Small intestine (tissue), 7 donors: Measurements from ENCODE around the gene GABRG3. TPM values are rescaled to one million over a fixed set of nuclear protein-coding genes. Genes with fewer than 3 reads are reported as not detected.

Experiments
- DNase-seq, 2 donors: peaks; one replicate each; pipeline versions ENCODE4 v3.0.0 to v3.0.0-alpha.2; 2013
- FAIRE-seq: peaks from 2 replicates; lab custom pipeline; 2012; peaks lifted over from hg19 to GRCh38; lab: Jason Lieb, UNC
- H3K27ac ChIP-seq, 3 donors: one replicate each; pipeline ENCODE4 v1.5.1; 2013; ENCODE audit warnings: low read length in 2 of 3, mild to moderate bottlenecking in 2 of 3, control low read depth in 1 of 3, inconsistent platforms in 1 of 3, low read depth in 1 of 3, moderate library complexity in 1 of 3
- H3K27me3 ChIP-seq, 3 donors: one replicate each; pipeline ENCODE4 v1.6.1; 2013; ENCODE audit warnings: low read length in 3 of 3, inconsistent platforms in 1 of 3; ENCODE audit not compliant: control insufficient read depth in 3 of 3, insufficient read depth in 3 of 3
- H3K36me3 ChIP-seq, 3 donors: one replicate each; pipeline ENCODE4 v1.6.1; 2013; ENCODE audit warnings: low read length in 3 of 3, inconsistent platforms in 1 of 3, low read depth in 1 of 3, mild to moderate bottlenecking in 1 of 3, moderate library complexity in 1 of 3; ENCODE audit not compliant: control insufficient read depth in 3 of 3, insufficient read depth in 2 of 3
- H3K4me1 ChIP-seq, 3 donors: one replicate each; pipeline ENCODE4 v1.6.1; 2013; ENCODE audit warnings: low read length in 2 of 3, inconsistent platforms in 1 of 3, low read depth in 1 of 3, mild to moderate bottlenecking in 1 of 3, moderate library complexity in 1 of 3; ENCODE audit not compliant: control insufficient read depth in 3 of 3, insufficient read depth in 2 of 3
- H3K4me3 ChIP-seq, 3 donors: one replicate each; pipeline ENCODE4 v1.5.1; 2013; ENCODE audit warnings: low read length in 3 of 3, control low read depth in 1 of 3, inconsistent platforms in 1 of 3, low read depth in 1 of 3, mild to moderate bottlenecking in 1 of 3, moderate library complexity in 1 of 3
- H3K9me3 ChIP-seq, 2 donors: one replicate each; pipeline ENCODE4 v1.6.1; 2013; ENCODE audit warnings: low read depth in 1 of 2, low read length in 1 of 2; ENCODE audit not compliant: control insufficient read depth in 2 of 2, insufficient read depth in 1 of 2
- WGBS, 3 donors: extraction: QIAGEN DNeasy Blood & Tissue Kit; methylation state at CpG; one replicate each; pipeline ENCODE4 v1.1.7; 2013; 5-methylcytosine and 5-hydroxymethylcytosine counted together
- polyA plus RNA-seq, 4 donors: library from polyadenylated mRNA; stranded (reverse) in 3 of 4; unstranded in 1 of 4; fragments of 200-250 nt in 3 of 4; fragments of 120-200 nt in 1 of 4; gene quantifications; one replicate each; pipeline versions ENCODE4 v1.2.1 to v1.2.3, GENCODE V29; 2013
- donor health status: healthy with polysubstance abuse.
- donor health status: control.
- donor health status: control.
- donor health status: Bipolar disorder and iron deficiency.
- donor health status: healthy.

GABRG3 gene
- polyA plus RNA-seq, 4 donors, result 0.41 TPM; not detected in 3

DNA sequence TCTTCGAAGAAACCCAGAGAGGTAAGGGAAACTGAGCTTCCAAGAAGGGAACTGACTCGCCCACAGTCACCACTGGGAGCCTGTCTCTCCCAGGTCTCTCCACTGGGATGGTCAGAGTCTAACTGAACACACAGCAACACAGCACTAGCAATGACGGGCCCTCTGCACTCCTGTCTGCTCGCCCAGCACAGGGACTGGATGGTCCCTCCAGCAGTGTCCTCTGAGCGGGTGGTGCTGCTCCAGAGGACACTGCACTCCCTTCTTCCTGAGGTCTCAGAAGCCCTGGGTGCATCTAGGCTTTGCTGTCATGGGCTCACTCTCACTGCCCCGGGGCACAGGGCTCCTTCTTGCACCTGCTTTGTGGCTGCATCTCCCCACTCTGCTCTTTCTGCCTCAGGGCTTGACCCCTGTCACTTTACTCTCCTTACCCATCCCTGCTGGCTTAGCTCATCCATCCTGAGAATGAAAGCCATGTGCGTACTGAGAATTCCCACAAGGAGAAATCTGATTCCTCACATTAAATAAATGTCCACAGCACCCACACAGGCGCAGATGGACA, 356.6 kb downstream of the GABRG3 start:
- WGBS, 3 donors, result 63 to 70% (median 68%) methylated on average over 8 of the region's 8 CpGs
- Histone ChIP-seq H3K4me1 (no peaks in the 10 kb centered on the region), H3K27me3 (no peaks in the 10 kb centered on the region), H3K9me3 (peaks cover 3 to 4% of the 10 kb centered on the region in 2 donors), H3K4me3 (no peak overlapping the region), H3K36me3 (no peaks in the 10 kb centered on the region), H3K27ac (no peak overlapping the region)
- DNase-seq (no peak), FAIRE-seq (no peak)

DNA sequence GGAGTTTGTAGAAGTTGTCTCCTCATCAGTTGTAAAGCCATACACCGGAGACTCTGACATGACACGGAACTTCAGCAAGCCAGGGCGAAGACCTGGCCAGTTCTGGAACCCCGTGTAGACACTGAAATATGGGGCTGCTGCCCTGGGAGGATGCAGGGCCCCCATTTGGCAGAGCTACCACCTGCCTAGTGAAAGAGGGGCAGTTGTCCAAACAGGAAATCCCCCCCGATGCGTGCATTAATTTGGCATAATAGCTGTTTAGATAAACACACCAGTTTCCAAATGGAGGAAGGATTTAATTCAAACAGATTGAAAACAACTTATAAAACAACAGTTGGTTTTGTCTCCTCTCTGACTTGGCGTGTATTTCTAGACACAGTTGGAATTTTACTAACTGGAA, 357.2 kb downstream of the GABRG3 start:
- WGBS, 3 donors, result 62 to 85% (median 79%) methylated on average over 7 of the region's 7 CpGs
- H3K27me3 ChIP-seq, result no peaks in the 10 kb centered on the region
- H3K9me3 ChIP-seq, result peaks cover 3 to 4% of the 10 kb centered on the region in 2 donors
- H3K27ac ChIP-seq, result no peak overlapping the region
- no peaks in the 10 kb centered on the region for H3K4me1 ChIP-seq
- no peak for DNase-seq
- no peak overlapping the region for H3K4me3 ChIP-seq
- FAIRE-seq, result no peak
- no peaks in the 10 kb centered on the region for H3K36me3 ChIP-seq

- no peak for FAIRE-seq
- 60 to 92% (median 86%) methylated on average over 13 of the region's 13 CpGs for WGBS, 3 donors
- no peaks in the 10 kb centered on the region for H3K36me3 ChIP-seq
- peaks cover 1 to 4% of the 10 kb centered on the region in 2 donors for H3K9me3 ChIP-seq
- no peak overlapping the region for H3K27ac ChIP-seq
- no peak for DNase-seq
- H3K4me3 ChIP-seq, result no peak overlapping the region
- no peaks in the 10 kb centered on the region for H3K4me1 ChIP-seq
- H3K27me3 ChIP-seq, result no peaks in the 10 kb centered on the region
These were observed 357.6 kb downstream of the GABRG3 start for GRCh38 chr15:27328608-27329007.

GRCh38 chr15:27330326-27330725, 359.3 kb downstream of the GABRG3 start:
- Histone ChIP-seq H3K4me3 (no peak overlapping the region), H3K27me3 (no peaks in the 10 kb centered on the region), H3K27ac (no peak overlapping the region), H3K36me3 (no peaks in the 10 kb centered on the region), H3K4me1 (no peaks in the 10 kb centered on the region), H3K9me3 (peaks cover 0 to 4% of the 10 kb centered on the region in 2 donors)
- WGBS, 3 donors, result 88 to 95% (median 94%) methylated on average over 5 of the region's 5 CpGs
- FAIRE-seq (no peak), DNase-seq (no peak)

GRCh38 chr15:27336676-27337075, 365.7 kb downstream of the GABRG3 start:
- Histone ChIP-seq H3K36me3 (no peaks in the 10 kb centered on the region), H3K4me3 (no peak overlapping the region), H3K4me1 (no peaks in the 10 kb centered on the region), H3K9me3 (peaks cover 0 to 2% of the 10 kb centered on the region in 2 donors), H3K27ac (no peak overlapping the region), H3K27me3 (no peaks in the 10 kb centered on the region)
- FAIRE-seq, result no peak
- 57 to 71% (median 59%) methylated on average over 1 of the region's 1 CpG for WGBS, 3 donors
- no peak for DNase-seq

- H3K27ac ChIP-seq, result no peak overlapping the region
- no peaks in the 10 kb centered on the region for H3K4me1 ChIP-seq
- no peaks in the 10 kb centered on the region for H3K27me3 ChIP-seq
- H3K4me3 ChIP-seq, result no peak overlapping the region
- no peaks in the 10 kb centered on the region for H3K36me3 ChIP-seq
- DNase-seq (no peak), FAIRE-seq (no peak)
- WGBS, 3 donors, result 74 to 85% (median 81%) methylated on average over 5 of the region's 5 CpGs
- peaks cover 0 to 4% of the 10 kb centered on the region in 2 donors for H3K9me3 ChIP-seq
These were observed 368.2 kb downstream of the GABRG3 start for GRCh38 chr15:27339138-27339537.

DNA sequence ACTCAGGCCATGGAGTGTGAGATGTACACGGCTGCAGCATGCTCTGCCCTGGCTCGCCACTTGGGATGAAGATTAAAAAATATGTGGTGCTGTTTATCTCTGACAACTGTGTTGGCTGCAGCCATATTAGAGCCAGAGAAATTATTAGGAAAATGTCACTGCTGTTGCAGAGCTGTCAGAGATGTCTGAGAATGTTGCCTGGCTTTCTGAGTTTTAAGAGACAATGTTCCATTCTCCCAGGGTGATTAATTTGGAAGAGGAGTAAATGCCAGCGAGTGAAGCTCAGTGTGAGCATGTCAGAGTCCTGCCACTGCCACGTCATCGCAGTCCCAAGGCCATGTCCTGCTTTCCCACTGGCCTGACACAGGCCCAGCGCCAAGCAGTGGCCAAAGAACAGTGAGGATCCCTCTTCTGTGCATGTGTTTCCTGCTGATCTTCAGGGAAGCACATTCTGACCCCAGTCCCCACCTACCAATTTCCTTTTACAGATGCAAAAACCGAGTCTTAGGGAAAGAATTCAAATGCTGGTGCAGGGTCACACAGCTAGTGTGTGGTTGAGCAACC, 370.9 kb downstream of the GABRG3 start:
- H3K4me3 ChIP-seq, result no peak overlapping the region
- no peaks in the 10 kb centered on the region for H3K27me3 ChIP-seq
- no peaks in the 10 kb centered on the region for H3K4me1 ChIP-seq
- 61 to 68% (median 66%) methylated on average over 7 of the region's 7 CpGs for WGBS, 3 donors
- DNase-seq (no peak), FAIRE-seq (no peak)
- no peaks in the 10 kb centered on the region for H3K36me3 ChIP-seq
- no peak overlapping the region for H3K27ac ChIP-seq
- peaks cover 0 to 4% of the 10 kb centered on the region in 2 donors for H3K9me3 ChIP-seq

GRCh38 chr15:27342991-27343390, 372.0 kb downstream of the GABRG3 start:
- no peak for DNase-seq
- H3K36me3 ChIP-seq, result no peaks in the 10 kb centered on the region
- WGBS, 3 donors, result 58 to 68% (median 59%) methylated on average over 8 of the region's 8 CpGs
- no peaks in the 10 kb centered on the region for H3K27me3 ChIP-seq
- no peak for FAIRE-seq
- no peak overlapping the region for H3K4me3 ChIP-seq
- no peaks in the 10 kb centered on the region for H3K4me1 ChIP-seq
- H3K9me3 ChIP-seq, result peaks cover 0 to 4% of the 10 kb centered on the region in 2 donors
- H3K27ac ChIP-seq, result no peak overlapping the region

- FAIRE-seq (no peak), DNase-seq (no peak)
- 88 to 92% (median 90%) methylated on average over 12 of the region's 12 CpGs for WGBS, 3 donors
- Histone ChIP-seq H3K4me3 (no peak overlapping the region), H3K27ac (no peak overlapping the region), H3K27me3 (no peaks in the 10 kb centered on the region), H3K9me3 (no peaks in the 10 kb centered on the region), H3K4me1 (no peaks in the 10 kb centered on the region), H3K36me3 (no peaks in the 10 kb centered on the region)
These were observed 381.2 kb downstream of the GABRG3 start for GRCh38 chr15:27352136-27352535.
